ENCODE data around the gene TWIST2. TPM values are rescaled to one million over a fixed set of nuclear protein-coding genes. Genes with fewer than 3 reads are reported as not detected.

TWIST2 gene
- total RNA-seq, 1 experiment from 2014 or later, result 0.22 TPM

DNA sequence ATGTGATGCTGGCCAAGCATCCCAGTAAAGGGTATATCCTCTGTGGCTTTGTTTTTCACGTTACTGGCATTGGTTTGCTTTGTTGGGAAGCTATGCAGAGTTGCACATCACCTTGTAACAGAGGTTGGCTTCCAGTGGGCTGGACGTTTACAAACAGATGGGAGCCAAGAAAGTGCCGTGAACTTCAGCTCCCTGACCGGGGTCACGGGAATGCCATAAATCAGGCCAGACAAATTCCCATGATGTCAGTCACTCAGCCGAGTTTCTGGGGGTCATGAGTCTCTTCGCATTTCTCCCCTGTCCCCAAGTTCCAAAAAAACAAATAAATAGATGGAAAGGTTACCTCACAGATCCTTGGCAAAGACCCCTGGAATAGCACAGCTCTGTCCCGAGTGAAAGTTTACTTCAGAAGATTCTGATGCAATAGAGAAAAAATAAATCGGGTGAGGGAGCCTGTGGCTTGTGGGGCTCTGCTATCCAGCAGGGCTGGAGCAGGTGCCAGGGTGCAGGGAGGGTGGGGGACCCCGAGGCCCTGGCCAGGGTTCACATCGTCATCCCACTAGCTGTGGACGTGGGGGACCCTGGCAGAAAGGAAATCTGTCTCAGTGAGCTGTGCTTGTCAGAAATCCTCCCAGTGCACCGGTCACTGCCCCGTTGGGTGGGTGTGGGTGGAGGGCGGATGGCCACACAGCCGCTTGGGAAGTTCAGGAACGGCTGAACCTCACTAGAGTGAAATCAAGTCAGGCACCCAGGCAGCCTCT lies 27.8 kb downstream of the TWIST2 start:
- no peaks in the 10 kb centered on the region for H3K23me2 ChIP-seq (ENCODE audit: insufficient read length, low read depth, low read length, poor library complexity, severe bottlenecking)
- Mint-ChIP-seq H3K4me3 (no peak overlapping the region), H3K4me1 (0 out of 4 replicates have a peak, but pooled peaks cover 0 to 4% of the 10 kb centered on the region in 2 experiments), H3K9me3 (peaks cover 0 to 2% of the 10 kb centered on the region in 2 experiments; a peak in 3 of 5 replicates), H3K36me3 (ENCODE audit: insufficient read depth in 1 of 3, low read depth in 3 of 3) (no peaks in the 10 kb centered on the region), H3K27ac (no peak overlapping the region), H3K27me3 (ENCODE audit: low read depth) (peaks cover 19% of the 10 kb centered on the region)
- no peak overlapping the region for H3K56ac ChIP-seq (ENCODE audit: insufficient read length, low read depth, low read length)
- H2BK120ac ChIP-seq (ENCODE audit: low read depth, low read length, poor library complexity, severe bottlenecking), result no peak overlapping the region
- no peaks in the 10 kb centered on the region for H3K79me2 ChIP-seq (ENCODE audit: insufficient read depth, low read length)
- no peak overlapping the region for H2AFZ ChIP-seq (ENCODE audit: low read length)
- no peak overlapping the region for H2BK12ac ChIP-seq (ENCODE audit: insufficient read length, low read depth, low read length)
- no peaks in the 10 kb centered on the region for H3K9me3 ChIP-seq (ENCODE audit: control insufficient read depth, low read depth, low read length)
- H3T11ph ChIP-seq (ENCODE audit: low read length), result no peak overlapping the region
- no peaks in the 10 kb centered on the region for H4K20me1 ChIP-seq (ENCODE audit: control insufficient read depth, insufficient read depth, insufficient read length)
- TF ChIP-seq, protein P1, sequence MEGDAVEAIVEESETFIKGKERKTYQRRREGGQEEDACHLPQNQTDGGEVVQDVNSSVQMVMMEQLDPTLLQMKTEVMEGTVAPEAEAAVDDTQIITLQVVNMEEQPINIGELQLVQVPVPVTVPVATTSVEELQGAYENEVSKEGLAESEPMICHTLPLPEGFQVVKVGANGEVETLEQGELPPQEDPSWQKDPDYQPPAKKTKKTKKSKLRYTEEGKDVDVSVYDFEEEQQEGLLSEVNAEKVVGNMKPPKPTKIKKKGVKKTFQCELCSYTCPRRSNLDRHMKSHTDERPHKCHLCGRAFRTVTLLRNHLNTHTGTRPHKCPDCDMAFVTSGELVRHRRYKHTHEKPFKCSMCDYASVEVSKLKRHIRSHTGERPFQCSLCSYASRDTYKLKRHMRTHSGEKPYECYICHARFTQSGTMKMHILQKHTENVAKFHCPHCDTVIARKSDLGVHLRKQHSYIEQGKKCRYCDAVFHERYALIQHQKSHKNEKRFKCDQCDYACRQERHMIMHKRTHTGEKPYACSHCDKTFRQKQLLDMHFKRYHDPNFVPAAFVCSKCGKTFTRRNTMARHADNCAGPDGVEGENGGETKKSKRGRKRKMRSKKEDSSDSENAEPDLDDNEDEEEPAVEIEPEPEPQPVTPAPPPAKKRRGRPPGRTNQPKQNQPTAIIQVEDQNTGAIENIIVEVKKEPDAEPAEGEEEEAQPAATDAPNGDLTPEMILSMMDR (conservative IDR thresholded peaks at IDR 0.05), result no peak; the same call in 2 of the 3 replicates
- H3K4me1 ChIP-seq (ENCODE audit: insufficient read depth, low read length), result no peaks in the 10 kb centered on the region
- no peak overlapping the region for H3K4ac ChIP-seq (ENCODE audit: low read depth, low read length)
- H3K4me2 ChIP-seq (ENCODE audit: insufficient read depth, insufficient read length, low read length), result no peak overlapping the region
- no peak overlapping the region for H4K8ac ChIP-seq (replicated peaks; ENCODE audit: insufficient read length, low read depth, low read length)
- no peak overlapping the region; the same call in 1 of the 2 replicates for H3K14ac ChIP-seq (ENCODE audit: insufficient read depth, low read length)
- H4K91ac ChIP-seq (ENCODE audit: insufficient read length, low read depth, low read length), result no peak overlapping the region
- no peak for DNase-seq
- no peak overlapping the region for H4K5ac ChIP-seq (ENCODE audit: insufficient read length, low read depth, low read length)
- H2BK20ac ChIP-seq (ENCODE audit: low read depth, low read length, poor library complexity, severe bottlenecking), result no peak overlapping the region
- no peaks in the 10 kb centered on the region for H3K27me3 ChIP-seq (ENCODE audit: insufficient read depth, low read length)
- H3K79me1 ChIP-seq (ENCODE audit: insufficient read depth, low read depth, low read length, poor library complexity, severe bottlenecking), result no peaks in the 10 kb centered on the region
- H3K9ac ChIP-seq (ENCODE audit: extremely low read depth, insufficient read length, low read length), result no peak overlapping the region
- H2AK5ac ChIP-seq (ENCODE audit: insufficient read length, low read length), result no peak overlapping the region
- H3K18ac ChIP-seq (ENCODE audit: insufficient read length, low read depth, low read length), result no peak overlapping the region
- H2BK15ac ChIP-seq (ENCODE audit: low read depth, low read length), result no peak overlapping the region
- no peak overlapping the region for H3K27ac ChIP-seq (ENCODE audit: insufficient read length, low read depth, low read length)
- no peak overlapping the region for H2BK5ac ChIP-seq (ENCODE audit: insufficient read length, low read length)
- no CpG with 5 or more reads among the region's 17 CpGs for WGBS (ENCODE audit: extremely low coverage, insufficient read length, low lambda C conversion rate)
- H3K23ac ChIP-seq (ENCODE audit: insufficient read length, low read depth, low read length), result no peak overlapping the region

Data from H9 (cell line).